Activated naive CD4-positive, alpha-beta T cell treated with anti-CD3 and anti-CD28 coated beads, Interleukin-2, amount 50 U/mL, for 24 hours (primary cell): ENCODE results near the gene NFIA.
"Not testable (repeated sequence)": the region's sequence is repeated elsewhere in the genome, so short reads cannot be mapped to it uniquely, and the experiment has no call there.

Experiments
- H3K27ac Mint-ChIP-seq: one replicate; pipeline ENCODE4 v1.8.0; 2021; ENCODE audit warnings: mild to moderate bottlenecking, mixed read lengths
- H3K27me3 Mint-ChIP-seq: one replicate; pipeline ENCODE4 v1.8.0; 2021; ENCODE audit warnings: mixed read lengths
- H3K36me3 Mint-ChIP-seq: one replicate; pipeline ENCODE4 v1.8.0; 2021; ENCODE audit warnings: mixed read lengths
- H3K4me1 Mint-ChIP-seq: one replicate; pipeline ENCODE4 v1.8.0; 2021; ENCODE audit warnings: mixed read lengths
- H3K4me3 Mint-ChIP-seq: one replicate; pipeline ENCODE4 v1.8.0; 2021; ENCODE audit warnings: mild to moderate bottlenecking, mixed read lengths
- H3K9me3 Mint-ChIP-seq: one replicate; pipeline ENCODE4 v1.8.0; 2021; ENCODE audit warnings: mixed read lengths

Gene NFIA

GRCh38 chr1:61467836-61468235 lies 385.5 kb downstream of the NFIA start:
- H3K4me3 Mint-ChIP-seq, H3K9me3 Mint-ChIP-seq, H3K27me3 Mint-ChIP-seq, H3K27ac Mint-ChIP-seq, H3K4me1 Mint-ChIP-seq, H3K36me3 Mint-ChIP-seq: not testable (repeated sequence)

DNA sequence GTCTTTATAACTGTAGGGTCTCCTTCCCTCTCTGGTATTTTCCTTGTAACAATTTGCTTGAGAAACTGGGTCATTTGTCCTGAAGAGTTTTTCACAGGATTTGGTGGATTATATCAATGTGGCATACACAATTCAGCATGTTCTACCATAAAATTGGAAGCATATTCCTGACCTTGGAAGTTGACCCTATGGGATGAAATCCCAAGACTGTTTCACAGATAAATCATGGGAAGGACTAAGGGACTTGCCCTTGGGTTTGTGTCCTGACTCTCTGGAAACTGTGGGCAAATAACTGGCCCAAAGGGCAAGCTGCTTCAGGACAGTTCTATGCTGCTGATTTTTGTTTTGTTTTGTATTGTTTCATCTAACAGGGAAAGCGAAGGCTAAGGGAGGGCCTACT lies 387.0 kb downstream of the NFIA start:
- H3K27ac Mint-ChIP-seq, result no peak overlapping the region
- no peaks in the 10 kb centered on the region for H3K9me3 Mint-ChIP-seq
- H3K36me3 Mint-ChIP-seq, result no peaks in the 10 kb centered on the region
- no peak overlapping the region for H3K4me3 Mint-ChIP-seq
- H3K27me3 Mint-ChIP-seq, result peaks cover 1% of the 10 kb centered on the region
- H3K4me1 Mint-ChIP-seq, result no peaks in the 10 kb centered on the region

DNA sequence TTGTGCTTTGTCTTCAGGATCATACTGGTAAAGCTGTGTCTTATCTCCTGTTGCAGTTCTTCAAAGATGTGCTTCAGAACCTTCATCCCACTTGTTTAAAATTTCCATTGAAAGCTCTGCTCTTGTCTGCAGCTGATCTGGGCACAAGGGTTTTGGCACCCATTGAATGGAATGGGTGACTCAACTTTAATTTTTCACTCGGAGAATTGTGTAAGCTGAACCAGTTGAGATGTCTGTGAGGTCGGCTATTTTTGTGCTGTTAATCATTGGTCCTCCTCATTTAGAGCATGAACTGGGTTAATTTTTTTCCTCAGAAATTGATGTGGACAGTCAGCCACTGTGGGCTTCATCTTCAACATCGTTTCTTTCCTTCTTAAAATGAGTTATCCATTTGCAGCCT lies 390.5 kb downstream of the NFIA start:
- Mint-ChIP-seq H3K27me3 (peaks cover 5% of the 10 kb centered on the region), H3K4me1 (no peaks in the 10 kb centered on the region), H3K9me3 (no peaks in the 10 kb centered on the region), H3K27ac (no peak overlapping the region), H3K4me3 (no peak overlapping the region), H3K36me3 (no peaks in the 10 kb centered on the region)

DNA sequence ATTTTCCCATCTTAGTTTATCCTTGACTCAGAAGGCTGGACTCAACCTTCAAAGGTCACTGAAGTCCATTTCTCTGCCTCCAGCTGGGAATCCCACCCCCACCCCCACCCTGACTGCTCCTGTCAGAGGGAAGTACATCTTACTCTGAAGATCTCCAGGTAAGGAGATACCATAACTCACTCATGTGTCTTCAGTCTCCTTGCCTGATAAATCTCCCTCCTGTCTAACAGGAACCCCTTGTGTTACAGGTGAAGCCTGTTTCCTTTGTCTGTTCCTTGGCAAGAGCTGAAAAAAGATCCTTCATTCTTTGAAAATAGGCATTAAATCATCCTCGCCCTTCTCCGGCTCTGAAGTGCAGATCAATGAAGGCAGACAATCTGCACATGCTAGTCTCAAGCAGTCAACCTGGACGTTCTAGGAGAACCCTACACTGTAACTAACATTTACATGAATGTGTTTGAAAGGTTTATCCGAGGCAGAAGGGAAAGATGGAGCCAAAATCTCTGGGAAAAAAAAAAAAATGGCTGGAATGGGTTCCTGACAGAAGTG lies 392.0 kb downstream of the NFIA start:
- Mint-ChIP-seq H3K4me3 (no peak overlapping the region), H3K27me3 (peaks cover 6% of the 10 kb centered on the region), H3K4me1 (no peaks in the 10 kb centered on the region), H3K36me3 (no peaks in the 10 kb centered on the region), H3K9me3 (no peaks in the 10 kb centered on the region), H3K27ac (no peak overlapping the region)

GRCh38 chr1:61474963-61475362 lies 392.6 kb downstream of the NFIA start:
- Mint-ChIP-seq H3K27me3 (peaks cover 6% of the 10 kb centered on the region), H3K4me3 (no peak overlapping the region), H3K27ac (no peak overlapping the region), H3K9me3 (no peaks in the 10 kb centered on the region), H3K4me1 (no peaks in the 10 kb centered on the region), H3K36me3 (no peaks in the 10 kb centered on the region)

DNA sequence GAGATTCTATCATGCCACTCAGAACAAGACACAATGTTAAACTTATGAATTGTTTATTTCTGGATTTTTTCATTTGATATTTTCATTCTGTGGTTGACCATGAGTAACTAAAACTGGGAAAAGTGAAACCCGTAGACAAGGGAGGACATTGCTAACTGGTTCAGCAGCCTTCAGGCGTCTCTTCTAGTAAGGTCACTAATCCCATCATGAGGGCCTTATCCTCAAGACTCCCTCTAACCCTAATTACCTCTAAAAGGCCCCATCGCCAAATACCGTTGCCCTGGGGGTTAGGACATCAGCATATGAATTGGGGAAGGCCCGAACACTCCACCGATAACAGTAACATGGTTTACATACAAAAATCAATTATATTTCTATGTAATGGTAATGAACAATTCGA lies 394.9 kb downstream of the NFIA start:
- Mint-ChIP-seq H3K4me1 (no peaks in the 10 kb centered on the region), H3K9me3 (no peaks in the 10 kb centered on the region), H3K36me3 (no peaks in the 10 kb centered on the region), H3K27me3 (peaks cover 9% of the 10 kb centered on the region), H3K4me3 (no peak overlapping the region), H3K27ac (no peak overlapping the region)

GRCh38 chr1:61480273-61480935 lies 398.0 kb downstream of the NFIA start:
- Mint-ChIP-seq H3K9me3 (no peaks in the 10 kb centered on the region), H3K27ac (no peak overlapping the region), H3K36me3 (no peaks in the 10 kb centered on the region), H3K4me1 (no peaks in the 10 kb centered on the region), H3K4me3 (no peak overlapping the region), H3K27me3 (peaks cover 10% of the 10 kb centered on the region)

- H3K27ac Mint-ChIP-seq, result no peak overlapping the region
- H3K4me3 Mint-ChIP-seq, result no peak overlapping the region
- no peaks in the 10 kb centered on the region for H3K9me3 Mint-ChIP-seq
- H3K36me3 Mint-ChIP-seq, result no peaks in the 10 kb centered on the region
- H3K4me1 Mint-ChIP-seq, result no peaks in the 10 kb centered on the region
- peaks cover 7% of the 10 kb centered on the region for H3K27me3 Mint-ChIP-seq
Observed at GRCh38 chr1:61481315-61481715, 399.0 kb downstream of the NFIA start.

- Mint-ChIP-seq H3K4me3 (no peak overlapping the region), H3K36me3 (no peaks in the 10 kb centered on the region), H3K9me3 (no peaks in the 10 kb centered on the region), H3K27me3 (peaks cover 7% of the 10 kb centered on the region), H3K4me1 (no peaks in the 10 kb centered on the region), H3K27ac (no peak overlapping the region)
Observed at GRCh38 chr1:61482170-61482734, 399.9 kb downstream of the NFIA start.

DNA sequence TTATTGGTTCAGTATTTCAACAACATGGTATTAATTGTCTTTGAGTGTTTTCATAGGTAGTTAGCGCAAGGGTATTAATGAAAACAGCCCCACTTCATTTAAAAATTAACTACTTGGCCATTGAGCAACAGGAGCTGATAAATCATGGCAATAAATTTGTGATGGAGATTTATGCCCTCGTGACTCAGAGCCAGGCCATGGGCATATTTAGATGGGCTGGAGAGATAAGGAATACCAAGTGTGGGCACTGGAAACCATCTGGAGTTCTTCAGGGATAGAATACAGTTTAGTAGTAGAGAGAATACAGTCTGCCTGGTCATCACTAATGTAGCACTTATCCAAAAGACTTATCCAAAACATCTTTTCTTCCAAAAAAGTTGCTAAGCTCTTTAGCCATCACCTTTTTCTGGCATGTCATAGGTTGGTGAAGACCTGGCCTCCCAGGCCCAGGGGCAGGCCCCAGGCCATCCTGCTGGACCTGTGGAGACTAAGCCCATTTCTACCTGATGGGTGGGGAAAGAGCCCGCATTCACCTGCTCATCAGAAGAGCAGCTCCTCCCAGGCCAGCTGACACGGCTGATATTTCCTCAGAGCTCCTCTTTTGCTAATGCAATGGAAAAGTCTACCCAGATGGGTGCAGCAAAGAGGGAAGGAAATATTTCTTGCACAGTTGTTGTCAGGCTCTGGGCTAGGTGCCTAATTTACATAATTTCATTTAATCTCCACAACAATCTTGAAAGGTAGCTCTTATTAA lies 404.6 kb downstream of the NFIA start:
- H3K36me3 Mint-ChIP-seq, result no peaks in the 10 kb centered on the region
- H3K27me3 Mint-ChIP-seq, result peaks cover 2% of the 10 kb centered on the region
- H3K4me1 Mint-ChIP-seq, result no peaks in the 10 kb centered on the region
- no peak overlapping the region for H3K4me3 Mint-ChIP-seq
- no peaks in the 10 kb centered on the region for H3K9me3 Mint-ChIP-seq
- no peak overlapping the region for H3K27ac Mint-ChIP-seq

DNA sequence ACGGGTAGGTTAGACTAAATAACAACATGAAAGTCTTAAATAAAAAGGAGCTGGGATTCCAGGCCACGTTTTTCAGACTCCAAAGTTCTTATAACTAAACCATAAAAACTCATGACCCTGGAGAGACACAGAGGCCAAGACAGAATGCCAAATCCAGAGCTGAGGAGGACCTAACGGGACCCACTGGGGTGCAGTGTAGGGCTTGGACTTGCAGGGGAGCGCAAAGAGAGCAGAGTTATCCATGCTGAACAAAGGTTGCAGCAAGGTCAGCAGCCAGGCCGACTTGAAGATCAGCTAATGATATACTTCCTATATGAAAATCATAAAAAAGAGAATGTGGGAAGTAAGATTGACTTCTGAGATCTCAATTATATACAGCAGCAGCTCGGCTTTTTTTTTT lies 405.4 kb downstream of the NFIA start:
- no peaks in the 10 kb centered on the region for H3K9me3 Mint-ChIP-seq
- peaks cover 2% of the 10 kb centered on the region for H3K27me3 Mint-ChIP-seq
- H3K4me3 Mint-ChIP-seq, result no peak overlapping the region
- H3K36me3 Mint-ChIP-seq, result no peaks in the 10 kb centered on the region
- H3K27ac Mint-ChIP-seq, result no peak overlapping the region
- H3K4me1 Mint-ChIP-seq, result no peaks in the 10 kb centered on the region

- H3K27ac Mint-ChIP-seq, result no peak overlapping the region
- no peaks in the 10 kb centered on the region for H3K36me3 Mint-ChIP-seq
- no peaks in the 10 kb centered on the region for H3K27me3 Mint-ChIP-seq
- no peaks in the 10 kb centered on the region for H3K4me1 Mint-ChIP-seq
- H3K4me3 Mint-ChIP-seq, result no peak overlapping the region
- no peaks in the 10 kb centered on the region for H3K9me3 Mint-ChIP-seq
Observed at GRCh38 chr1:61490924-61491323, 408.6 kb downstream of the NFIA start.

DNA sequence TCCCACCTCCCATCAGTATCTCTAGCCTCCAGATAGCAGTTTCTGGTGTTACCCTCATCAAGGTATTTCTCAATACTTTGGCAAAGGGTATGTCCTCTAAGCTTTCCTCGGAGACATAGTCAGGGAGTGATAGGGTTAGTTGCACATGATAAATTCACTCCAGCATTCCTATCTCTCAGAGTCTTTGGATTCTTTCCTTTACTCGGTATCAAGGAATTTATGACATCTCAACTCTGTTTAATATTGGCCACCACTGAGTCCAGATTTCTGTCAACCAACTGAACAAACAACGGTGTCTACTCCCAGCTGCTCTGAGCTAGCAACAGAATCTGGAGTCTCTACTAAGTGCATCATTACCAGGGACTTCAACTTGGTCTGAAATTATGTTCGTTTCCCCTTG lies 409.1 kb downstream of the NFIA start:
- H3K4me1 Mint-ChIP-seq, result no peaks in the 10 kb centered on the region

GRCh38 chr1:61494000-61494399 lies 411.6 kb downstream of the NFIA start:
- no peak overlapping the region for H3K27ac Mint-ChIP-seq
- no peak overlapping the region for H3K4me3 Mint-ChIP-seq
- no peaks in the 10 kb centered on the region for H3K9me3 Mint-ChIP-seq
- no peaks in the 10 kb centered on the region for H3K4me1 Mint-ChIP-seq
- no peaks in the 10 kb centered on the region for H3K36me3 Mint-ChIP-seq
- peaks cover 1% of the 10 kb centered on the region for H3K27me3 Mint-ChIP-seq

More for the DNA sequence above, 409.1 kb downstream of the NFIA start:
- Mint-ChIP-seq H3K36me3 (no peaks in the 10 kb centered on the region), H3K4me3 (no peak overlapping the region), H3K27me3 (no peaks in the 10 kb centered on the region), H3K9me3 (no peaks in the 10 kb centered on the region), H3K27ac (no peak overlapping the region)

DNA sequence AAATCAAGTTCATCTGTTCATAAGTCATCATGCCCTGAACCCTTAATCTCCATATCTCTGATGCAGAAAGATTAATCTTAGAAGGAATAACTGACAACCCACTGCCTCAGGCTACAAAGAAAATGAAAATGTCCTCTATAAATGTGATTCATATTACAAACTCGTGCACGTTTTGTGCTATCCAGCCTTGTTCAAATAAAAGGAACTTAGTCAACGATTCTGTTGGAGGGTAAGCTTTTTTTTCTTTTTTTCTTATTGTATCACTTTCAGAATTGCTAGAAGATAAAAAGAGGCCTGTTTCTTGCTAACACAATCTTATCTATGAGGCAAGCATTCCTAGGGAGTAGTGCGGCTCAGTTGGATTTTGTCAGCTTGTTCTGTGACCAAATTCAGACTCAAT lies 414.1 kb downstream of the NFIA start:
- Mint-ChIP-seq H3K9me3 (no peaks in the 10 kb centered on the region), H3K27me3 (peaks cover 4% of the 10 kb centered on the region), H3K4me3 (no peak overlapping the region), H3K27ac (no peak overlapping the region), H3K4me1 (no peaks in the 10 kb centered on the region), H3K36me3 (no peaks in the 10 kb centered on the region)

GRCh38 chr1:61497013-61497412 lies 414.7 kb downstream of the NFIA start:
- Mint-ChIP-seq H3K4me3 (no peak overlapping the region), H3K9me3 (no peaks in the 10 kb centered on the region), H3K27me3 (peaks cover 4% of the 10 kb centered on the region), H3K27ac (no peak overlapping the region), H3K36me3 (no peaks in the 10 kb centered on the region), H3K4me1 (no peaks in the 10 kb centered on the region)
